Endometrium (tissue), 2 donors: Measurements from ENCODE around the gene LAGE3.

Experiments used
- FAIRE-seq: peaks from 2 replicates; lab custom pipeline; 2012; peaks lifted over from hg19 to GRCh38; lab: Jason Lieb, UNC
- donor health status: control.
- donor health status: control.

LAGE3 gene

DNA sequence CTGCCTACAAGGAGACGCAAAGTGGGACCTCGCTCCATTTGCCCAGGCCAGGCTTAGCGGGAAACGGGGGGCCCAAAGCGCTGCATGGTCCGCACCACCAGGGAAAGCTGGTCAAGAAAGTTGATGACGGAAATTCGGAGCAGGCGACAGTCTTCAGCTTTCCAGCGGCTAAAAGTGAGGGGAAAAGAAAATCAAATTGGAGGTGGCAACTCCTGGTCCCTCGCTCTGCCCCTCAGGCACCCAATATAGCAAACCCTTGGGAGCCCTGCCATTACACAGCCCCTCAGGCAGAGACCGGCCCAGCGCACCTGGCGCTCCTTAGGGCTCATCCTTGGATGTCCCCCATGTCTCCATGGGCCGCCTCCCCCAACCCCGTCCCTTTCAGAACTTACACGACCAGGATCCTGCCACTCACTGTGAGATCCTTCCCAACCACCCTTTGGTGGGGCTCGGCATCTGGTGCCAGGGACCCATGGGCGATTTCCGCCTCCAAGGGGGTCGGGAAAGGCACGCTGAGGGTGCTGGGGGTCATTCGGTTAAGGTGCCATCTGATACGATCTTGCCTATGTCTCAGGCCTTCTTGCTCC, 1.1 kb downstream of the LAGE3 start:
- FAIRE-seq = no peak

DNA sequence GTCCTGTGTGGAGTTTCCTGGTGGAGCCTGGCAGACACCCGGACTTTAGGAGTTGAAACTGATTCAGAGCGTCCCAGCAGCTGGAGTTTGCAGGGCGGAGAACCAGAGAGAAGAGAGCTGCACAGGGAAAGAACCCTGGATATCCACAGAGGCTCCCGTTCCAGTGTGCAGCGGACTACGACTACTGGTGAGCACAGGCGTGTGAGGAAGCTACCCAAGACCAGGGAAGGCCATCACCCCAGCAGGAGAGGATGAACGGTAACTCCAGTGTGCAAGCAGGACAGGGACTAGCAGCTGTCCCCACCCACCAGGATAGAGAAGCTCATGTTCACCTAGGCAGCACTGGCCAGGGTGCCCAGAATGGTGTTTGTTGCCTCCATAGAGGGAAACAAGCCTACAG, 2.3 kb downstream of the LAGE3 start:
- FAIRE-seq = no peak

DNA sequence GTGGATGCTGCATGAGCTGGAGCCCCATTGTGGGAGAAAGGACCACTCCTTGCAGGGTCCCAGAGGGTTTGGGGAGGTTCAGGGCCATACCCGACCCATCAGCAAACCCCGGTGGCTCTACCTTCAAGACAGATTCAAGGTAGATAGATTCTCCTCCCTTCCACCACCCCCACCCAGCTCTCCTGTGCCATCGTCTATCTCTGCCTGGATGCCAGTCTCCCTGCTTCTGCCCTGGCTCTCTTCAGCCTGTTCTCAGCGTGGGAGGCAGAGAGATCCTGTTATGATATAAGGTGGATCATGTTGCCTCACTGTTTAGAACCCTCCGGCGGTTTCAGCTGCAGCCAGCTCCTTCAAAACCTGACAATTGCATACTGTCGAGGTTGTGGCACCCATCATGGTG, 5.4 kb downstream of the LAGE3 start:
- no peak for FAIRE-seq

DNA sequence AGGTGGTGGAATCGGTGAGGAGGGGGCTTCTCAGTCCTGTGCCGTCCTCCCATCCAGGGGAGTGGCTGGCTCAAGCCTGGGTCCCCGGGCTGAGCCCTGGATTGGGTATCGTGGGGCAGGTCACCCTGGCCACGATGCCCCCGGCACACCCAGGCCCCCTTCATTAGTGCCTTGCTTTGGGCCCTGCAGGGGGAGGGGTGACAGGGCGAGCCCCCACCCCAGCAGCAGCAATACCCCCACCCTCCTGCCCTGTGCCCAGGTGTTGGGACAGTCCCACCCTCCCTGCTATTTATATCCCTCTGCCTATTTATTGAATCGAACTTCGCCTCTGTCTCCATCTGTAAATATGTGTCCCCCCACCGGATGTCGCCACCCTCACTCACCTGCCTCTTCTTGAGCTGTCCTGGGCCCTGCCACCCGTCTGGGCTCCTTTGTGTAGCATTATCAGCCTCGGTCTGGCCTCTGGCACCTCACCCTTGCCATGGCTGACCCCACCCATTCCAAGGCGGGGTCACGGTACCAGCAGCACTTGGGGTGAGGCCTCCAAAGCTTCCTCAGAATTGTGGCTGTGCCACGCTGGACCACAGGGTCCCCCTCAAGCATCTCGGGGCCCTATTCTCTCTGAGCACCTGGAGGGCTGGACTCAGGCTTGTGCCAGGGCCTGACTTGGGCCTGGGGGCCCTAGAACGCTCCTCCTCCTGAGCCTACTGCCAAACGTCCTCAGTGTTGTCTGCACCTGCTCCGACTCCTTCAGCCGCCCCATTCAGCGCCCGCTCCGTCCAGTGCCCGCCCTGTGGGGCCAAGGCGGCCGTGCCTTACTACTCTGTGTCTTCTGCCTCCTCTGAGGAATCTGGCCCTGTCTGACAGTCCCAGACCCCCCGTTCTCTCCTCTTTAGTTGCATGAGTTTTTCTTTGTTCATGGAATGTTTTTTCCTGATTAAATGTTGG, 6.1 kb downstream of the LAGE3 start:
- FAIRE-seq = no peak

- FAIRE-seq = no peak
These were observed 7.0 kb downstream of the LAGE3 start for GRCh38 chrX:154471839-154472684.

GRCh38 chrX:154470914-154471568, 8.0 kb downstream of the LAGE3 start:
- FAIRE-seq = no peak

DNA sequence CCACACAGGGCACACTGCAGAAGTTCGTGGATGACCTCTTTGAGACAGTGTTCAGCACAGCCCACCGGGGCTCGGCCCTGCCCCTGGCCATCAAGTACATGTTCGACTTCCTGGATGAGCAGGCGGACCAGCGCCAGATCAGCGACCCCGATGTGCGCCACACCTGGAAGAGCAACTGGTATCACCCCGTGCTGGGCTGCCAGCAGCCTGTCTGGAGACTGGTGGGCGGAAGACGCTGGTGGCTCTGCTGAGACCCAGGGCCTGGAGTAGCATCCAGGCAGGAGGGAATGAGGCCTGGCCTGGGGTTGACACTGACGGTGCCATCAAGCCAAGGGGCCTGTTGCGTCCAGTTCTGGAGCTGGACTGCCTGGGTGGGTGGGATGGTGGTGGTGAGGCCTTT, 8.6 kb downstream of the LAGE3 start:
- FAIRE-seq = no peak

DNA sequence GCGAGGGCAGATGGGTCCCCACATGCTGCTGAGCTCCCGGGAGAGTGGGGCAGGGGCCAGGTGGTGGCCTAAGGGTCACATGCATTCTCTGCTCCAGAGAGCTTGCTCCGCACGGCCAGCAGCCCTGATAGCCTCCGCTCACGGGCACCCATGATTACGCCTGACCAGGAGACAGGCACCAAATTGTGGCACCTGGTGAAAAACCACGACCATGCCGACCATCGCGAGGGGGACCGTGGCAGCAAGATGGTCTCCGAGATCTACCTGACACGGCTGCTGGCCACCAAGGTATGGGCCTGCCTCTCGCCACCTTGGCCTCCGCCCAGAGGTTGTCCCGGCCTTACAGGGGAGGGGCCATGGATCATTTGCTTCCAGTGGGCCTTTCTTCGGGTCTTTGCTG, 9.2 kb downstream of the LAGE3 start:
- FAIRE-seq = no peak

DNA sequence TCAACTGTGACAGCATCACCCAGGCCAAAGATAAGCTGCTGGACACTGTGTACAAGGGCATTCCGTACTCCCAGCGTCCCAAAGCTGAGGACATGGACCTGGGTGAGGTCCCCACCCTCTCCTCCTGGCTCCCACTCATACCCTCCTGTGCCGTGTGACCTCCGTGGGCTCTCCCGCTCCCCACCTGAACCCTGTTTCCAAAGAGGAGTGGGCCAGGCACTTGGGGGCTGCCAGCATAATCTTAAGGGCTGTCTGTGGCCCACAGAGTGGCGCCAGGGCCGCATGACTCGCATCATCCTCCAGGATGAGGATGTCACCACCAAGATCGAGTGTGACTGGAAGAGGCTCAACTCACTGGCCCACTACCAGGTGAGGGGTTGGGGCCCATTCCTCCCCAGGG, 10.0 kb downstream of the LAGE3 start:
- no peak for FAIRE-seq

- FAIRE-seq = no peak
These were observed 10.9 kb downstream of the LAGE3 start for GRCh38 chrX:154468217-154468616.

DNA sequence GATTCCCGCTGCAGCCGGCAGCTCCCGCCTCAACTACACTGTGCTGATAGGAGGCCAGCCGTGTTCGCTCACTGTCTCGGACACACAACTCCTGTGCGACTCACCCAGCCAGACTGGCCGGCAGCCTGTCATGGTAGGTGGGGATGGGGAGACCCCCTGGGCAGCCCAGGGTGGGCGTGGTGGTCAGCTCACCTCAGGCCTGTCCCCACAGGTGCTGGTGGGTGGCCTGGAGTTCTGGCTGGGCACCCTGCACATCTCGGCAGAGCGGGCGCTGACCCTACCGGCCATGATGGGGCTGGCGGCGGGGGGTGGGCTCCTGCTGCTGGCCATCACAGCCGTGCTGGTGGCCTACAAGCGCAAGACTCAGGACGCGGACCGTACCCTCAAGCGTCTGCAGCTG, 11.5 kb downstream of the LAGE3 start:
- no peak for FAIRE-seq

GRCh38 chrX:154466907-154467306, 12.2 kb downstream of the LAGE3 start:
- no peak for FAIRE-seq

DNA sequence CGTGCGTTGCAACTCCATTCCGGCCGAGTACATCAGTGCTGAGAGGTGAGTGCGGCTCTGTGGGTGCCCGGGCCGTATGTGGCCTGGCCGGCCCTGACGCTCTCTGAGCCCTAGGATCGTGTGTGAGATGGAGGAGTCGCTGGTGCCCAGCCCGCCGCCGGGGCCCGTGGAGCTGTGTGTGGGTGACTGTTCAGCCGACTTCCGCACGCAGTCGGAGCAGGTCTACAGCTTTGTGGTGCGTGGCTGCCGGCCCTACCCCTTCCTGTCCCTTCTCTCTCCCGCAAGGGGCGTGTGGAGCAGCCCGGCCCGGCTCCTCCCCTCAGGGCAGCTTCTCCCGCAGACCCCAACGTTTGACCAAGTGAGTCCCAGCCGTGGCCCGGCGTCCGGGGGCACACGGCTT, 13.0 kb downstream of the LAGE3 start:
- no peak for FAIRE-seq

DNA sequence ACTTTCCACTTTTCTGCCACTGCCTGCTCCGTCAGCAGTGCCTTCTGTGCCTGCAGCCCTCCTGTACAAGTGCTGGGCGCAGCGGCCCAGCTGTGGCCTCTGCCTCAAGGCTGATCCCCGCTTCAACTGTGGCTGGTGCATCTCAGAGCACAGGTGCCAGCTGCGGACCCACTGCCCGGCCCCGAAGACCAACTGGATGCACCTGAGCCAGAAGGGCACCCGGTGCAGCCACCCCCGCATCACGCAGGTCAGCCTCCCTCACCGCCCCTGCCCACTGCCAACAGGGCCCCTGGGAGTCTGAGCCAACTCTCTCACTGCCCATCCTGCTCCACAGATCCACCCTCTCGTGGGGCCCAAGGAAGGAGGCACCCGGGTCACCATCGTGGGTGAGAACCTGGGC, 13.5 kb downstream of the LAGE3 start:
- no peak for FAIRE-seq

- FAIRE-seq = no peak
These were observed 14.2 kb downstream of the LAGE3 start for GRCh38 chrX:154464806-154465365.

DNA sequence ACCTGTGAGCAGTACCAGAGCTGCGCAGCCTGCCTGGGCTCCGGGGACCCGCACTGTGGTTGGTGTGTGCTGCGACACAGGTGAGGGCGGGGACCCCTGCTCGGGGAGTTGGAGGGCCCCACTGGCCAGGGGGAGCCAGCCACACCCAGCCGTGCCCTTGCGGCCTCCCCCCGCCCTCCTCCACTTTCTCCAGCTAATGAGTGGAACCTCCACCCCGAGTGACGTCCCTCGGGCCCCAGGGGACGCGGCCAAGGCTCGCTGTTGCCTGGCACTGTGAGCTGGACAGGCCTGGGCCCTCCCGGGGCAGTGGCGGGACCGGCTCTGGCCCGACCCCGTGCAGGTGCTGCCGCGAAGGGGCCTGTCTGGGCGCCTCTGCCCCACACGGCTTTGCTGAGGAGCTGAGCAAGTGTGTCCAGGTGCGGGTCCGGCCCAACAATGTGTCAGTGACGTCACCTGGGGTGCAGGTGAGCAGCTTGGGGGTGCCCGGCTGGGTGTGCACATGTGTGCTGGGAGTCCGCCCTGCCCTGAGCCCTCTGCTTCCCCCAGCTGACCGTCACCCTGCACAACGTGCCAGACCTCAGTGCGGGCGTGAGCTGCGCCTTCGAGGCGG, 15.4 kb downstream of the LAGE3 start:
- no peak for FAIRE-seq

- FAIRE-seq = no peak
These were observed 16.7 kb downstream of the LAGE3 start for GRCh38 chrX:154462396-154462795.

DNA sequence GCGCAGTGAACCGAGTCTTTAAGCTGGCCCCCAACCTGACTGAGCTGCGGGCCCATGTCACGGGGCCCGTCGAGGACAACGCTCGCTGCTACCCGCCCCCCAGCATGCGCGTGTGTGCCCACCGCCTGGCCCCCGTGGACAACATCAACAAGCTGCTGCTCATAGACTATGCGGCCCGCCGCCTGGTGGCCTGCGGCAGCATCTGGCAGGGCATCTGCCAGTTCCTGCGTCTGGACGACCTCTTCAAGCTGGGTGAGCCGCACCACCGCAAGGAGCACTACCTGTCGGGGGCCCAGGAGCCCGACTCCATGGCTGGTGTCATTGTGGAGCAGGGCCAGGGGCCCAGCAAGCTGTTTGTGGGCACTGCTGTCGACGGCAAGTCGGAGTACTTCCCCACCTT, 18.8 kb downstream of the LAGE3 start:
- no peak for FAIRE-seq

GRCh38 chrX:154459832-154460231, 19.2 kb downstream of the LAGE3 start:
- FAIRE-seq = no peak

DNA sequence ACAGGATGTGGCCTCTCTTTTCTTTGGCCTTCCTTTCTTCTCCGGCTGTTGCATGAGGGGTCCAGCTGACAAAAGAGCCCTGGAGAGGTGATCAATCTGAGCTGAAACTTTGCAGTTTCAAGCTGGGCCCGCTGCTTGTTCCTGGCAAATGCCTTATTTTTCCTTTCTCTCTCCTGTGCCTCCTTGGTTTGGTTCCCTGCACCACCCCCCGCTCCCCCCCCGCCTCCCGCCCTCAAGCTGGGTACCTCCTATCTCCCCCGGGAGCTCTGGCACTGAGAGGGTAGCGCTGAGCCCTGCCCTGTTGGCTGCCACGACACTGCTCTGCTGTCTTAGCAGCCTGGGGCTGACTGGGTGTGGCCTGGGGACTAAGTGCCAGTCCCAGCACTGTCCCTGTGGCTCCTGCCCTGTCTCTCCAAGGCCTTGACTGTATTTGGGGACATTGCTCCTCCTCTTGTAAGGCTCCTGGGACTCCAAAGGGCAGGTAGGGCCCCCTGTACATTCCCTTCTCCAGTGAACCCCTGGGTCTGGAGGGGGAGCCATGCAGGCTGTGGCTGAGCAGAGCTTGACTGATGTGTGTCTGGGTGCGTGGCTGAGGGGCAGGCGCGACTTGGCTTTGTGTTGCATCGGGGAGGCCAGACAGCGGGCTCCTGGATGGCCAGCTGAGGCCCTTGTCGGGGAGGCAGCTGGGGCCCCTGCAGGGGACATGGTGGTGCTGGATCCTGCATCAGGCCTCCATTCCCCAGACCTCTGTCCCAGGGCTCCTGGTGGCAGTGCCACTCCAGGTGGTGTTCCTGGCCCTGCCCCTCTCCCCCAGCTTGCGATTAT, 19.9 kb downstream of the LAGE3 start:
- no peak for FAIRE-seq
